Frontal cortex (tissue), 4 donors: ENCODE results near the gene APOC3. TPM values are rescaled to one million over a fixed set of nuclear protein-coding genes. Genes with fewer than 3 reads are reported as not detected.
A peak's percentile ranks its signal among the peaks of the same experiment; 100 is the strongest.

Experiments used
- DNase-seq, 2 donors: peaks; one replicate each; pipeline ENCODE4 v3.0.0; 2012; ENCODE audit warnings: low spot score in 2 of 2
- FAIRE-seq: peaks from 2 replicates; lab custom pipeline; 2012; peaks lifted over from hg19 to GRCh38; lab: Jason Lieb, UNC
- total RNA-seq: library from RNA; depleted of rRNA; stranded (reverse); fragments of >200 nt; gene quantifications from one replicate; pipeline ENCODE4 v1.2.3, GENCODE V29; 2014
- donor health status: control.
- donor health status: control.
- donor health status: control.

APOC3 gene
- not detected for total RNA-seq

DNA sequence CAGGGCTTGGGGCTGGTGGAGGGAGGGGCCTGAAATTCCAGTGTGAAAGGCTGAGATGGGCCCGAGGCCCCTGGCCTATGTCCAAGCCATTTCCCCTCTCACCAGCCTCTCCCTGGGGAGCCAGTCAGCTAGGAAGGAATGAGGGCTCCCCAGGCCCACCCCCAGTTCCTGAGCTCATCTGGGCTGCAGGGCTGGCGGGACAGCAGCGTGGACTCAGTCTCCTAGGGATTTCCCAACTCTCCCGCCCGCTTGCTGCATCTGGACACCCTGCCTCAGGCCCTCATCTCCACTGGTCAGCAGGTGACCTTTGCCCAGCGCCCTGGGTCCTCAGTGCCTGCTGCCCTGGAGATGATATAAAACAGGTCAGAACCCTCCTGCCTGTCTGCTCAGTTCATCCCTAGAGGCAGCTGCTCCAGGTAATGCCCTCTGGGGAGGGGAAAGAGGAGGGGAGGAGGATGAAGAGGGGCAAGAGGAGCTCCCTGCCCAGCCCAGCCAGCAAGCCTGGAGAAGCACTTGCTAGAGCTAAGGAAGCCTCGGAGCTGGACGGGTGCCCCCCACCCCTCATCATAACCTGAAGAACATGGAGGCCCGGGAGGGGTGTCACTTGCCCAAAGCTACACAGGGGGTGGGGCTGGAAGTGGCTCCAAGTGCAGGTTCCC is at the start of gene APOC3:
Gene APOC3, plus strand, starts transcription at position 383 of the 659 bp plus-strand sequence. CDS start 676 bp downstream, outside the sequence.
- FAIRE-seq = no peak
- no peak for DNase-seq

DNA sequence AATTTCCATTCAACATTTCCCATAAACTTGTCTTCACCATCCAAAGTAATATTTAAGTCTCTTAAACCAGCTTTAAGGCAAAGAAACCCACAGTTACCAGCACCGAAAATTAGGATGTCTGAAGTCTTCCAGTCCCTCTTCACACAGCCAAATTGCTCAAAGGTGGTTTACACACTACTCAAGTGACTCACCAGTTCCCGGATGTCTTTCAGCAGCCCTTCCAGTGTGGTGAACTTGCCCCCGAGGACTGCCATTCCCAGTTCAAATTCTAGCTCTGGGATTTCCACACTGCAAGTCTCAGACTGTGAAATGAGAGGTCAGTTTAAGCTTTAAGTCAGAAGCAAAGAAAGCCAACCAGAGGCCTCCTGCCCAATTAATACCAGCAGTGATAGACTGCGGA is 47.0 kb upstream of the APOC3 start:
- DNase-seq (no peak), FAIRE-seq (no peak)

DNA sequence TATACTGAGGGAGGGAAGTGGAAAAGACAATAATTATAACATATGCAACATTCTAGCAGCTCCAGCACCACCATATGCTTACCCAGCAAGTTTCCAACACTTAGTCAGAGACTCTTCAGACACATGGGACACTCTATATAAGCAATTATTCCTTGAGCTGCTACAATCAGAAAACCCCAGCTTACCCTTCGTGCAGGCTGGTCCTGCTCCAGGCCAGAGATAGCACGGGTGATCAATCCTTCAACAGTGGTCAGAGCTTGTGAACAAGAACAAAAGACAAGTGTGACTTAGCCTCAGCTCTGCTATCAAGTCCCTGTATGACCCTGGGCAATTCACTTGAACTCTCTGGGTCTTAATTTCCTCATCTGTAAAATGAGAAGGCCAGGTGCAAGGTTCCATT is 43.4 kb upstream of the APOC3 start:
- FAIRE-seq (no peak), DNase-seq (no peak)

DNA sequence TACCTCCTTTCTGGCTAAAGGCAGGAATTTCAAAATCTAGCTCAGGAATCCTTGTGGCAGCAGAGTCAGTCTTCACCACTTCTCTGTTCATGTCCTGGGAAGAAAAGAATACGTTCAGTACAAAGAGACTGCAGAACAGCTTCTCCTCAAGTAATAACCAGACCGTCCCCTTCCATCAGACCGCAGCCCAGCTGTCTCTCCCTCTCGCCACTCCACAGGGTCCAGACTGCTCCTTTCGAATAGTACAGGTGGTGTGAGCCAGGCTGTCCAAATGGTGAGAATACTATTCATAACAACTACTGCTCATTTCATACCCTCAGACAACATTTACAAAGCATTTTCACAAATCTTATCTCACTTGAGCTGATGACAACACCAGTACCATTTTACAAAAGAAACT is 42.7 kb upstream of the APOC3 start:
- no peak for DNase-seq
- no peak for FAIRE-seq

DNA sequence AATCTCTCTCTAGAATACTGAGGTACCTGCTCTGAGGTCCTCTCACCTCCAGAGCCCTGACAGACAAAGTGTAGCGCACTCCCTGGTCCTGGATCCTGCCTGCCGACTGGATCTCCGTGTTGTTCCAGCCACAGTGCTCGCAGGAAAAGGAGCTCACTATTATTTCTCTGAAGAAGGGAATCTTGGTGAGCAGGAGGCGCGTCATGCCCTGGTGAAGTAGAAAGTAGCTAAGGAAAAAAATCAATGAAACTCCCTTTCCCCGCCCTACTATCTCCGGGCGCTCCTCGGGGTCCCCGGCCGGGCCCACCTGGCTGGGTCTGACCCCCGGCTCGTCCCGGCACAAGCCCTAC is 42.3 kb upstream of the APOC3 start:
- DNase-seq (no peak), FAIRE-seq (no peak)

DNA sequence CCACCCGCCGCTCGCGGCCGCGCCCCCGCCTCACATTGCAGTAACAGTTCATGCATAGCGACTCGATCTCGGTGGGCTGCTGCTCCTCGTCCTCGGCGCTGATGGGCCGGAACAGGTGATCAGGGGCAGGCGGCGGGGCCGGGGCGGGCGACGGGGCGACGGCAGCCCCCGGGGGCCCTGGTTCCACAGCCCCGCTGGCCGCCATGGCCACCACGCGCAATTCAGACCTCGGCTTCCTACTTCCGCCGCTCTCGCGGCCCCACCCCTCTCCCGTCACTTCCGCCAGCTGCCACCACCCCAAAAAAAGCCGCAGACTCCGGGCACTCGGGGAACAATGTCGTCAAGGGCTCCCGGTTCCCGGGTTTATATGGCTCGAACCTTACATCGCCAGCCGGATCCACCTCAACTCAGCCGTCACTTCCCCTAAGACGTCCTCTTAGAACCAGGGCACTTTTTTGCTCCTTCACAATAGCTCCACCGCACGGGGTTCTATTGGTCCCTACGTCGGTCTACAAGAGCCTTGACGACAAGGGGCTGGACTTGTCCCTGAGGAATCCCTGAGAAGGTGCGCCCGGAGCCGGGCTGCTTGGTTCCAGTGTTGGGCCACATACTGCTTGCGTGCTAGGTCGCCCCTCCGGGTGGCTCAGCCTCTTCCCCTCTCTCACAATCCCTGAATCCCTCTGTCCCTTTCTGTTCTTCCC is 41.8 kb upstream of the APOC3 start, which contains the start of gene ZPR1:
Gene ZPR1, minus strand, starts transcription at position 238 of the 701 bp plus-strand sequence. Its CDS starts 33 bp downstream, at position 205.
- FAIRE-seq (no peak), DNase-seq (peak; percentile 91 to 94)

DNA sequence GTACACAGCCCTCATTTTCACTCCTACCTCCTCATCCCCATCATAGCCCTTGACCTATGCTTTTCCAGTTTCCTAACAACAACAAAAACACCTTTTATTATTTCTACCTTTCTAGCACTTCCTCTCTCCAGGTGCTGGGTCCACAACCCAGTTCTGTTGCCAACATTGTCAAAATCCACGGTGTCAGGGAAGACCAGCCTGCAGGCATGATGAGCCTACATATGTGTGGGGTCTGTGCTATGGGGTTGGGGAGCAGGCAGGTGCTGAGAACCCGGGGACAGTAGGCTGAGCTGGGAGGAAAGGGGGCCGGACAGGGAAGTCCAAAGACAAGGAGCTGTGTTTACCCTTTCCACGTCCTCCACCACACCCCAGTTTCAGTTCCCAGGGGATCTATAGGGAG is 41.2 kb upstream of the APOC3 start:
- no peak for FAIRE-seq
- peak in 1 of 2 donors; percentile 40 for DNase-seq

DNA sequence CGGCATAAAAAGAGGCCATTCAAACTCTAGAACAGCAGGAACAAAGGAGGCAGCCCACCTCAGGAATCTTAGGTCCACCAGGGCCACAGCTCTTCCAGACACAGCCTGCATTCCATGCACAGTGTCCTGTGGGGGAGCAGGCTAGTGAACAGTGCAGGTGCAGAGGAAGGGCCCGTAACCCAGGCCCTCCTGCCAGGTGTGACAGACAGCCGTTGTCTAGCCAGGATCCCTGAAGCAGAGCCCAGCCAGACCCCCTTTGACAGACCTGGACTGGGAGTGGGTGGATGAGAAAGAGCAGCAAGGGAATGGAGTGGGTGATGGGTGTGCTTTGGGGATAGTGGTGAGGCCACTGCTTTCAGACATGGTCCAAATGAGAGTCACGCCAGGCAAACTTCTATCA is 40.7 kb upstream of the APOC3 start:
- DNase-seq (no peak), FAIRE-seq (no peak)

DNA sequence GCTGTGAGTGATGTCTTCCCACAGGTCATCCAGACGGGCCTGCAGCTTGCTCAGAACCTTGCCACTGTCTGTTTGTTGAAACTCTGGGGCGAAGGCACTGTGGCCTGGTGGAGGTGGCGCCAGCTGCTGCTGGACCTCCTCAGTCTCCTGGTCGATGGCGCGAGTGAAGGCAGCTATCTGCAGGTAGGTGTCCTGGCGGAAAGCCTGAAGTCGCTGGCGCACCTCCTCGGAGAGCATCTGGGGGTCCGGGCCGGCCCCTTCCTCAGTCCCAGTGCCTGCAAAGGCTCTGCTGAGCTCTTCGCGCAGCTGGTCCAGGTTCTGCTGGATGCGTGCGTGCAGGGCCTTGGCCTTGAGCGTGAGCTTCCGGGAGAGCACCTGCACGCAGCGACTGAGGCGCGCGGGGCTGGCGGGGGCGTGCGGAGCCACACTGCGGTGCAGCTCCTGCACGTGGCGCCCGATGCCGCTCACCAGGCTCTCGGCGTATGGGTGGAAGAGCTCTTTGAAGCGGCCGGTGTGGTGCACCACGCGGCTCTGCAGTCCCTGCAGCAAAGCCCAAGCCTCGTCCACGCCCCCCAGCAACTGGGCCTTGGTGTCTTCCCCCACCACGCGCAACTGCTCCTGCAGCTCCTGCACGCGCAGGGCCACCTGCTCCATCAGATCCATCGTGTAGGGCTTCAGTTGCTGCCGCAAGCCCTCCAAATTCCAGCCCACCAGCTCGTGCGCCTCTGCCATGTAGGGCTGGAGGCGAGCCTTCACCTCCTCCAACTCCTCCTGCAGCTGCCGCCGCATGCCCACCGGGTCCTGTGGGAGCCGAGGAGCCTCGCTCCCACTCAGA is 39.3 kb upstream of the APOC3 start:
- no peak for DNase-seq
- FAIRE-seq = no peak

DNA sequence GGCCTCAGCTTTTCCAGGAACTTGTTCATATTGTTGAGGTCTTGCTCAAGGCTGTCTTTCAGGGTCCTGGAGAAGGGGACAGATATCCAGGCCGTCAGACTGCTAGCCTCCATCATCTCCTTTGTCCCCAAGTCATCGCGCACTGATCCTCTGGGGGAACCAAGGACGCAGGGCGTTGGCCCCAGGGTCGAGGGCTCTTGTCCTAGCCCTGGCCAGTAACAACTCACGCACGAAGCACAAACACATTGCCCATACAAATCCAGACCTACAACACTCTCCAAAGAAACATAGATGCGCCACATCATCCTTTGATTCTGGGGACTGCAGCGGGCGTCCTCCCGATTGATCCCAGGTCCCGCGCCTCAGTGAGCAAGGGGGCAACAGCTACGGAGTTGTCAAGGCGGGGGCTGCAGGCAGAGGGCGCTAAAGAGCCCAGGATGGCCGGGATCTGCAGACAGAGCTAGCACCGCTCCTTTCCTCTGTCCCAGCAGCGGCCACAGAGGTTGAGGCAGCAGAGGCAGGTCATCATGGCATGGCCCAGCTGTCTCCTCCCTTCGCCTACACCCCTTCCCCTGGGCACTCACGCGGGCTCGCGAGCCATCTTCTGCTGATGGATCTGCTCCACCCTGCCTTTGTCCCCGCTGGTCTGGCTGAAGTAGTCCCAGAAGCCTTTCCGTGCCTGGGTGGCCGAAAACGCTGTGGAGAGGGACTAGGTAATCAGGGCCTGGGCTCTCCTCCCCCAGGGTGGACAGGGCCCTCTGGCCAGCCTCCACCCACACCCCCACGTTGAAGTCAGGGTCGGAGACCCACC is 38.5 kb upstream of the APOC3 start:
- DNase-seq (peak; percentile 86 to 89), FAIRE-seq (no peak)

DNA sequence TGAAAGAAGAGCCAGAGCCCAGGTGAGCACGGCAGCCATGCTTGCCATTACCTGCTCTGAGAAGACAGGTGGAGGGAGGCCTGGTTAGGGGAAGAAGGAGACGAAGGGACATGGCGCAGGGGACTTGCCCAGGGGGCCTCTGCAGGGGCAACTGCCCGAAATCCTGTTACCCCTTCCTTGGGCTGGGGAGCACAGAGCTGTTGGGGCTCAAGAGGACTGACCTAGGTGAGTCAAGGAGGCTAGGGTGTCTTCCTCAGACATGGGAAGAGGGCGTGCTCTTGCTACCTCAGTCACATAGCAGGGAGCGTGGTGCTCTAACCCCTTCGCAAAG is 37.9 kb upstream of the APOC3 start, which contains the start of gene APOA5:
Gene APOA5, minus strand, starts transcription at position 67 of the 331 bp plus-strand sequence. Its CDS starts 19 bp downstream, at position 48.
- DNase-seq = no peak
- no peak for FAIRE-seq

DNA sequence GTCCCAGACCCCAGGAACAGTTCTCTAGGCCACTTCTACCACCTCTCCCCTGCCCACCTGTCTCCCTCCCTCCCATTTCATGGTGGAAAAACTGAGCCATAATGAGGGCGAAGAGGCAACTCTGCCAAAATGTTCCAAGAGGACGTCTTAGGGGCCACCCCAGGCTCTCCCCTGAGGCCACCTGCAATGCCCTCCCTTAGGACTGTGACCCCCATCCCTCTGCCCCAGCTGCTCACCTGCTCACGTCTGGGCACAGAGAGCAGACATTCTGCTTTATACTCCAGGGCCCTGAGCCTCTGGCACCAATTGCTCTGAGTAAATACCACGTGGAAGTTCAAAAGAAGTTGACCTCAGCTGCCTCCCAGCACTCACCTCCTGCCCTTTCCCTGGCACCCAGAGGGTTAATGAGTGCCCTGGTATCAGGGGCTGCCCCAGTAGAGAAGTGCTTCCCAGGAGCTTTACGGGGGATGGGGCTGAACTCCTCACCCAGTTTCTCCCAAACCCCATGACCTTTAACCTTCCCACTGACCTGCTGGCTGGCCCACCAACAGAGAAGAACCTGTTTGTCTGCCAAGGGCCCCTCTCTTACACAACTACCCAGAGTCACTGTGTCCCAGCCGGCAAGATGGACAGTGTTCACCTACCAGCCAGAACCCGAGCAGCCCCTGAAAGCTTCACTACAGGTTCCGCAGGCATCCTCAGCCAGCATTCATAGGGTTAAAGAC is 37.4 kb upstream of the APOC3 start:
- FAIRE-seq = no peak
- no peak for DNase-seq

DNA sequence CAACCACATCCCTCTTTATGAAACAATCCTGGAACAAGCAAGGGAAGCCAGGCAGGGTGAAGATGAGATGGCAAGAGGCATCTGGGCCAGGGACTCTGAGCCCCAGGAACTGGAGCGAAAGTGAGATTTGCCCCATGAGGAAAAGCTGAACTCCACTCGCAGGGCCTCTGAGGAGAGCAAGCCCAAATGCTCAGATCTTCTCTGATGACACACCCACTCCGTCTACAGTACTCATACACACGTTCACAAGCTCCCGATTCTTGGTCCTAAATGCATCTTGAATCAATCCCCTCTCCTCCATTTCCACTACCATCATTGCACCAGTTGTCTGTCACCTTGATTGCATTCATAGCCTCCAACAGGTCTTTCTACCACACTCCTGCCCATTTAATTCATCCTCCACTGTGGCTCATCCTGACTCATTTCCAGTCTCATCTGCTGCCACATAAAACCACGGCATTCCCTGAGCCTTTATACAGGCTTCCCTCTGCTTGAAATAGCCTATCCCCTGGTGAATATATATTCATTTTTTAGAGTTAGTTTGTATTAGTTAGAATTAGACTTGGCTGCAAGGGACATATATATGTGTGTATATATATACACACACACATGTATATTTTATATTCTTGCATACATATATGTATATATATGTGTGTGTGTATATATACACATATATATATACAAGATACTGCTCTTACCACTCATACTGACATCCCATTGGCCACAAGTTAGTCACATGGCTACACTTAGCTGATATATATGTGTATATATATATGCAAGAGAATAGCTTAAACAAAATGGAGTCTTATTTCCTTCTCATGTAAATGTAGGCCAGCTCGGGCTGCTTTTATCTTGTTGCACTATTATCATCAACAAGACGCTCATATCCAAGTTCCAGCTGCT is 36.6 kb upstream of the APOC3 start:
- no peak for DNase-seq
- no peak for FAIRE-seq

DNA sequence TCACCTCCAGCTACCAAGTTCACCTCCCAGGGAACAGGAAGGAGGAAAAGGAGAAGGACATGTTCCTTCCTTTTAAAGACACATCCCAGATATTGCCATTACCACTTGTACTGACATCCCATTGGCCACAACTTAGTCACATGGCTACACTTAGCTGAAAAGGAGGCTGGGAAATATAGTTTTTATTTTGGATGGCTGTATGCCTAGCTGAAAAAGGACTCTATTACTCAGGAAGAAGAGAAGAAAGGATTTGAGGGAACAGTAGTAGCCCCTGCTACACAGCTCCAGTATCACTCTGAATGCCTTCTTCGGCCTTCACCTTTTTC is 36.0 kb upstream of the APOC3 start:
- DNase-seq = no peak
- no peak for FAIRE-seq

DNA sequence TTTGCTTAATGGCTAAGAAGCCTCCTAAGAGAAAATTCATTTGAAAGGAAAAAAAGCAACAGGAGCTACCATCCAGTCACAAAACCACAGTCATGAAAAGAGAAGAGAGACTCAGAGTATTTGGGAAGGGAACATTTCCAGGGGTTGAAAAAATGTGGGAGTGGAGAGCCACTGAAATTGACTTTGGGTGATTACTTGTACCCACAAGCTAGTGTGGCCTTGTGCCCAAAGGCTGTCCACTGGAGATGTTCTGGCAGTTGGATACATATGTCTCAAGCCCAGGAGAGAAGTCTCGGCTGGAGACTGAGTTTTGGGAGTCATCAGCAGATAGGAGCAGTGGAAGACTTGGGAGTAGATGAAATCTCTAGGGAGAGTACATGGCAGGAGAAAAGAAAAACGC is 34.9 kb upstream of the APOC3 start:
- no peak for DNase-seq
- FAIRE-seq = no peak

DNA sequence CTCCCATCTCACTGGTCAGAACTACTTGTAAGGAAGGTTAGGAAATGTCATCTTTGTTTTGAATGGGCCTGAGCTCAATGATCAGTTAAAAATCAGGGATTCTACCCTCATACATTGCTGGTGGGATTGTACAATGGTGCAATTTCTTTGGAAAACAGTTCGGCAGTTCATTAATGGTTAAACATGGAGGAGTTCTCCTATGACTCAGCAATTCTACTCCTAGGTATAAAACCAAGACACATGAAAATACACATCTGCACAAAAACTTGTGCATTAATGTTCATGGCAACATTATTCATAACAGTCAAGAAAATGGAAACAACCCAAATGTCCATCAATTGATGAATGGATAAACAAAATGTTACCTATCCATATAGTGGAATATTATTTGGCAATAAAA is 33.2 kb upstream of the APOC3 start:
- no peak for DNase-seq
- no peak for FAIRE-seq

DNA sequence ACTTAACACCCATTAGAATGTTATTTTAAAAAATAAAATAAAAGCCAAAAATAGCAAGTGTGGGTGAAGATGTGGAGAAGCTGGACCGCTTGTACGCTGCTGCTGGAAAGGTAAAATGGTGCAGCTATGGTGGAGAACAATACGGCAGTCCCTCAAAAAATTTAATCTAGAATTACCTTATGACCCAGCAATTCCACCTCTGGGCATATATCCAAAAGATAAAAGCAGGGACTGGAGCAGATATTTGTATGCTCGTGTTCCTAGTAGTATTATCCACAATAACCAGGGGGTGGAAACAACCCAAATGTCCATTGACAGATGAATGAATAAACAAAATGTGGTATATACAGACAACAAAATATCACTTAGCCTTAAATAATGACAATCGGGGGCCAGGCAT is 31.9 kb upstream of the APOC3 start:
- DNase-seq (no peak), FAIRE-seq (no peak)

DNA sequence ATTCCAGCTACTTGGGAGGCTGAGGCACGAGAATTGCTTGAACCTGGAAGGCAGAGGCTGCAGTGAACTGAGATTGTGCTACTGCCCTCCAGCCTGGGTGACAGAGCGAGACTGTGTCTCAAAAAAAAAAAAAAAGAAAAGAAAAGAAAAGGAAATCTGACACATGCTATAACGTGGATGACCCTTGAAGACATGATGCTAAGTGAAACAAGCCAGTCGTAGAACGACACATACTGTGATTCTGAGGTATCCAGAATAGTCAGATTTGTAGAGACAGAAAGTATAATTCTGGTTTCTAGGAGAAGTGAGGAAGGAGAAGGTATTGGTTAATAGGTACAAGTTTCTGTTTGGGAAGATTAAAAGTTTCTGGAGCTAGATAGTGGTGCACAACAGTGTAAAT is 31.3 kb upstream of the APOC3 start:
- no peak for DNase-seq
- no peak for FAIRE-seq

DNA sequence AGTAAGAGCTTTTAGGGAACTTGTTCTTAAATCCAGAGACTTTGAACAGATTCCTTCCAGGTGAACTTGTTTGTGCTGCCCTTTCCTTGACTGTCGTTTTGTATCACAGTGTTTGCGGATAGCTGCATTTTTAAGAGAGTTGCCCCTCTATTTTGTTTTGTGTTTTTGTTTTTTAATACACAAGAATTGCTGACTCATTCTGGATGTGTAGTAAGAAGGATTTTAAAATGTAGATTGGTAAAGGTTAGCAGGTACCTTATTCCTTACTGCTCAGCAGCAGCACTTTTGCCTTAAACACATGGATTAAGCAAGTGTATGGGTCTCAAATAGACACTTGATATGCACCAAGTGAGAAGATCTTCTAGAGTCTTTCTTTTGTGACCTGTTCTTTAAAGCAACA is 29.1 kb upstream of the APOC3 start:
- no peak for FAIRE-seq
- no peak for DNase-seq
